Breast epithelium (tissue), 4 donors: Measurements from ENCODE around the gene SYNPO2. TPM values are rescaled to one million over a fixed set of nuclear protein-coding genes. Genes with fewer than 3 reads are reported as not detected.

ENCODE experiments used
- DNase-seq, 2 donors: peaks; one replicate each; pipeline ENCODE4 v3.0.0-alpha.2; 2019; ENCODE audit warnings: low spot score in 2 of 2
- H3K27ac ChIP-seq, 2 donors: fragments of 200-600 bp; sonication (generic) in 1 of 2; one replicate each; pipeline ENCODE4 v1.5.1; 2016 to 2019; ENCODE audit warnings: mild to moderate bottlenecking in 1 of 2
- H3K27me3 ChIP-seq, 2 donors: fragments of 200-600 bp; sonication (generic) in 1 of 2; one replicate each; pipeline versions ENCODE4 v1.5.1 to v1.6.0; 2017 to 2019; ENCODE audit warnings: control low read depth in 1 of 2, mild to moderate bottlenecking in 1 of 2
- H3K36me3 ChIP-seq: fragments of 200-600 bp; one replicate; pipeline ENCODE4 v1.5.1; 2019
- H3K4me1 ChIP-seq, 2 donors: fragments of 200-600 bp; sonication (generic); one replicate each; pipeline ENCODE4 v1.5.1; 2016 to 2019; ENCODE audit warnings: control low read depth in 1 of 2
- H3K4me3 ChIP-seq, 3 donors: fragments of 200-600 bp; sonication (generic); 1 replicate in 2 of 3; 2 replicates in 1 of 3; pipeline ENCODE4 v1.5.1; 2016 to 2019; ENCODE audit warnings: mild to moderate bottlenecking in 3 of 3, moderate library complexity in 2 of 3
- H3K9me3 ChIP-seq, 2 donors: fragments of 200-600 bp; sonication (generic) in 1 of 2; one replicate each; pipeline ENCODE4 v1.5.1; 2016 to 2019; ENCODE audit warnings: control low read depth in 1 of 2
- POLR2A ChIP-seq: fragments of 450-650 bp; IDR thresholded peaks from one replicate; pipeline ENCODE4 v1.6.1; 2016; ENCODE audit warnings: antibody characterized with exemption, mild to moderate bottlenecking, moderate library complexity
- POLR2AphosphoS5 ChIP-seq, 3 donors: sonication (generic); formaldehyde crosslinking; IDR thresholded peaks; one replicate each; pipeline ENCODE4 v1.6.1; 2017; ENCODE audit warnings: antibody characterized with exemption in 3 of 3
- intact Hi-C: fragments of 100-400 bp; cut with DNase I; formaldehyde crosslinking; loops from one replicate; pipeline ENCODE4 v1.15.1; 2023; ENCODE audit warnings: low total_unique reads
- total RNA-seq, 3 donors: library from RNA; depleted of rRNA; stranded (reverse); fragments of >200 nt; gene quantifications; one replicate each; pipeline ENCODE4 v1.1.0, GENCODE V29; 2016
- TF ChIP-seq, protein P1 (sequence below), 3 donors: fragments of 450-650 bp; IDR thresholded peaks; one replicate each; pipeline ENCODE4 v1.5.1; 2016 to 2017; ENCODE audit warnings: antibody characterized with exemption in 3 of 3, mild to moderate bottlenecking in 3 of 3, moderate library complexity in 3 of 3

SYNPO2 gene
- total RNA-seq, 3 donors from 2014 or later = 30.2 to 90.1 (median 52.7) TPM

DNA sequence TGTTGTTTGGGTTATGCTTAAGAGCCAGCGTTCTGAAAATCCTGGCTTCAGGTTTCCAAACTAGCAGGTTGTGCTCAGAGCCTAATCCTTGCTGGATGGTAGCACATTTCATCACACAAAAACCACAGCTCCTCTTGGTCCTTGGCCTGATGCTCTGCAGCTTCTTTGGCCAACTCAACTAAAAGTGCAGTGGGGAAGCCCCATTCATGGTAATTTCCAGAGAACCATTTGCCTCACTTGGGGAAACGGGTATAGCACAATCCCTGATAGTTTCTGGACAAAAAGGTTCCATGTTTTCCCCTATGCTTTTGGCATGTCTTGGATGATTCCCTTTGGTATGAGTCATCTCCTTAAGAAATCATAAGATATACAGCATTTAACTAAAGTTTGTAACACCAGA is 78.7 kb downstream of the SYNPO2 start:
- H3K27ac ChIP-seq = peak overlapping the region; percentile 62 to 87
- DNase-seq = peak in 1 of 2 donors; percentile 40
- TF ChIP-seq POLR2AphosphoS5 (IDR thresholded peaks at IDR 0.05) (peak in 2 of 3 donors; percentile 13 to 41), POLR2A (no peak)
- intact Hi-C loops = no loop called here
- H3K9me3 ChIP-seq = no peaks in the 10 kb centered on the region
- H3K4me1 ChIP-seq = peaks cover 0 to 22% of the 10 kb centered on the region in 2 donors
- H3K27me3 ChIP-seq = no peaks in the 10 kb centered on the region
- no peaks in the 10 kb centered on the region for H3K36me3 ChIP-seq
- H3K4me3 ChIP-seq = no peak overlapping the region

DNA sequence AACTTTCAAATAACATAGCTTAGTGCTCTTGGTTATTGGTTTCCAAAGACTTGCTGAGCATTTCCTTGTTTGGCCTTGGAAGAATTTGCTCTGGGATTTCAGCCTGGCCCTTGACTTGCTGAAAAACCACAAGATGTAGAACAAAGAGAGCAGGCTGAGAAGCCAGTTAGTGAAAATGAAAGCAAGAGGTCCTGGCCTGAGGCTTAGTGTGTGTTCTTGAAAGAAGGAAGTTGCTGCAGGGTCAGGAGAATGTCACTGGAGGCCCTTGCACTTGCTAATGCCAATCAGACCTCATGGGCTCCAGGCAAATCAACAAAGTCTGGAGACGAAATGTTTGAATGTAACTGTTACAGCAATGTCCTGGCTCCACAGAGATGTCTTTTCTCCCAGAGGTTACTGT is 79.4 kb downstream of the SYNPO2 start:
- Histone ChIP-seq H3K36me3 (no peaks in the 10 kb centered on the region), H3K9me3 (no peaks in the 10 kb centered on the region), H3K27ac (peak overlapping the region; percentile 62 to 87), H3K27me3 (no peaks in the 10 kb centered on the region), H3K4me1 (peaks cover 0 to 22% of the 10 kb centered on the region in 2 donors), H3K4me3 (no peak overlapping the region)
- TF ChIP-seq POLR2AphosphoS5 (IDR thresholded peaks at IDR 0.05) = peak; percentile 37 to 88 (median 63)
- no peak for TF ChIP-seq POLR2A
- peak in 1 of 2 donors; percentile 91 for DNase-seq
- intact Hi-C loops = no loop called here

DNA sequence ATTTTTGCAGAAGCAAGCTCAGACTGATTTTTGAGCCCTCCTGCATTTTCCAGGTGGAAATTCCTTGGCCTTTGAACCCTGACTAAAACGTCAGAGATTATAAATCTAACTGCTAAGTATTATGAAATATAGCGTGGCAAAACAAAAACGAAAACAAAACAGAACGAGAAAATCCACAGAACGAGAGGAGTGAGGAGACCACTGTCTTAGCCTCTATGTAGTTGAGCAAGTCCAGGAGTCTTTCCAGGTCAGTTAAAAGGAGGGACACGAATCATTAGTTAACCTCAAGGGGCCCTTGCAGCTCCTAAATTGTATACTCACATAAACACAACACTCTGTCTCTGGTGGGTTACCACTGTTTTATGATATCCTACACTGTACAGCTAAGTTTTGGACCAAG is 80.2 kb downstream of the SYNPO2 start:
- no peak overlapping the region for H3K4me3 ChIP-seq
- intact Hi-C loops = no loop called here
- H3K4me1 ChIP-seq = peaks cover 0 to 22% of the 10 kb centered on the region in 2 donors
- H3K9me3 ChIP-seq = no peaks in the 10 kb centered on the region
- DNase-seq = no peak
- H3K27ac ChIP-seq = peak overlapping the region; percentile 62 to 87
- no peak for TF ChIP-seq POLR2A
- TF ChIP-seq, protein P1, sequence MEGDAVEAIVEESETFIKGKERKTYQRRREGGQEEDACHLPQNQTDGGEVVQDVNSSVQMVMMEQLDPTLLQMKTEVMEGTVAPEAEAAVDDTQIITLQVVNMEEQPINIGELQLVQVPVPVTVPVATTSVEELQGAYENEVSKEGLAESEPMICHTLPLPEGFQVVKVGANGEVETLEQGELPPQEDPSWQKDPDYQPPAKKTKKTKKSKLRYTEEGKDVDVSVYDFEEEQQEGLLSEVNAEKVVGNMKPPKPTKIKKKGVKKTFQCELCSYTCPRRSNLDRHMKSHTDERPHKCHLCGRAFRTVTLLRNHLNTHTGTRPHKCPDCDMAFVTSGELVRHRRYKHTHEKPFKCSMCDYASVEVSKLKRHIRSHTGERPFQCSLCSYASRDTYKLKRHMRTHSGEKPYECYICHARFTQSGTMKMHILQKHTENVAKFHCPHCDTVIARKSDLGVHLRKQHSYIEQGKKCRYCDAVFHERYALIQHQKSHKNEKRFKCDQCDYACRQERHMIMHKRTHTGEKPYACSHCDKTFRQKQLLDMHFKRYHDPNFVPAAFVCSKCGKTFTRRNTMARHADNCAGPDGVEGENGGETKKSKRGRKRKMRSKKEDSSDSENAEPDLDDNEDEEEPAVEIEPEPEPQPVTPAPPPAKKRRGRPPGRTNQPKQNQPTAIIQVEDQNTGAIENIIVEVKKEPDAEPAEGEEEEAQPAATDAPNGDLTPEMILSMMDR (IDR thresholded peaks at IDR 0.05) = no peak
- no peak for TF ChIP-seq POLR2AphosphoS5 (IDR thresholded peaks at IDR 0.05)
- H3K36me3 ChIP-seq = no peaks in the 10 kb centered on the region
- no peaks in the 10 kb centered on the region for H3K27me3 ChIP-seq

DNA sequence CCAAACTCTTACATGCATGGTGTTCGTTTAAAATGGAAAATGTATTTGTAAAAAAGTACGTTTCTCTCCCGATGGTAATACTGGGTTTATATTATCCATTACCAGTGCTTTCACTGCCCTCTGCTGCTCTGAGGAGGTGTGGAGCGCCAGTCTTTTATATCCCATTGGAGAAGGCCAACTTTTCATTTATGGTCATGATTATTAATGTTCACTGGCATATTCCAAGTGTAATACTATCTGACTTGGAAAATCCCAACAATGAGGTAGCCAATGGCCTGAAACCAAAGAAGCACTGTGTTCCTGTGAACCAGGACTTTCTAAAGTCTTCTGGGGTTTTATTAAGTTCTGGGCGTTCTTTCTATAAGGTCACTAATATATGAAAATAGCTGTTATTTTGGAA is 80.7 kb downstream of the SYNPO2 start:
- DNase-seq = peak in 1 of 2 donors; percentile 71
- TF ChIP-seq POLR2A (no peak), POLR2AphosphoS5 (IDR thresholded peaks at IDR 0.05) (peak in 2 of 3 donors; percentile 38 to 76)
- TF ChIP-seq, protein P1 (IDR thresholded peaks at IDR 0.05) = peak in 2 of 3 donors; percentile 66 to 77
- peak overlapping the region; percentile 62 to 87 for H3K27ac ChIP-seq
- no peak overlapping the region for H3K4me3 ChIP-seq
- intact Hi-C loops = no loop called here
- H3K36me3 ChIP-seq = no peaks in the 10 kb centered on the region
- peaks cover 0 to 22% of the 10 kb centered on the region in 2 donors for H3K4me1 ChIP-seq
- no peaks in the 10 kb centered on the region for H3K27me3 ChIP-seq
- H3K9me3 ChIP-seq = no peaks in the 10 kb centered on the region

DNA sequence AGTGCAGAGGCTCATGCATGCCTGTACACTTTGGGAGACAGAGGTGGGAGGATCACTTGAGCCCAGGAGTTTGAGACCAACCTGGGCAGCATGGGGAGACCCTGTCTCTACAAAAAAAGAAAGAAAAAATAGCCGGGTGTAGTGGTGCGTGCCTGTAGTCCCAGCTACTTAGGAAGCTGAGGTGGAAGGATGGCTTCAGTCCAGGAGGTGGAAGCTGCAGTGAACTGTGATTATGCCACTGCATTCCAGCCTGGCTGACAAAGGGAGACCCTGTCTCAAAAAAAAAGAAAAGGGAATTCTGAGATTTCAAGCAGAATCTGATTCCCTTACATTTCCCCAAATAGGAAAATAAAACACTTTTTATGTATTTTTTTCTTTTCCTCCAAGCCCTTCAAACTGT is 83.5 kb downstream of the SYNPO2 start:
- Histone ChIP-seq H3K36me3 (no peaks in the 10 kb centered on the region), H3K4me1 (peaks cover 0 to 17% of the 10 kb centered on the region in 2 donors), H3K4me3 (no peak overlapping the region), H3K27ac (peak overlapping the region; percentile 9 to 34), H3K27me3 (no peaks in the 10 kb centered on the region), H3K9me3 (no peaks in the 10 kb centered on the region)
- intact Hi-C loops = no loop called here
- DNase-seq = no peak
- TF ChIP-seq POLR2A (no peak), POLR2AphosphoS5 (IDR thresholded peaks at IDR 0.05) (no peak)
- TF ChIP-seq, protein P1 (IDR thresholded peaks at IDR 0.05) = no peak

- Histone ChIP-seq H3K36me3 (no peaks in the 10 kb centered on the region), H3K4me1 (peaks cover 0 to 10% of the 10 kb centered on the region in 2 donors), H3K4me3 (no peak overlapping the region), H3K9me3 (no peaks in the 10 kb centered on the region), H3K27me3 (no peaks in the 10 kb centered on the region), H3K27ac (no peak overlapping the region)
- intact Hi-C loops = no loop called here
- TF ChIP-seq, protein P1 (IDR thresholded peaks at IDR 0.05) = no peak
- TF ChIP-seq POLR2A = no peak
- no peak for TF ChIP-seq POLR2AphosphoS5 (IDR thresholded peaks at IDR 0.05)
- no peak for DNase-seq
These were observed 84.6 kb downstream of the SYNPO2 start for GRCh38 chr4:118973295-118973694.
